ENCODE results near the gene ZNF577.
"Not testable (repeated sequence)": the region's sequence is repeated elsewhere in the genome, so short reads cannot be mapped to it uniquely, and the experiment has no call there.

ZNF577 gene

DNA sequence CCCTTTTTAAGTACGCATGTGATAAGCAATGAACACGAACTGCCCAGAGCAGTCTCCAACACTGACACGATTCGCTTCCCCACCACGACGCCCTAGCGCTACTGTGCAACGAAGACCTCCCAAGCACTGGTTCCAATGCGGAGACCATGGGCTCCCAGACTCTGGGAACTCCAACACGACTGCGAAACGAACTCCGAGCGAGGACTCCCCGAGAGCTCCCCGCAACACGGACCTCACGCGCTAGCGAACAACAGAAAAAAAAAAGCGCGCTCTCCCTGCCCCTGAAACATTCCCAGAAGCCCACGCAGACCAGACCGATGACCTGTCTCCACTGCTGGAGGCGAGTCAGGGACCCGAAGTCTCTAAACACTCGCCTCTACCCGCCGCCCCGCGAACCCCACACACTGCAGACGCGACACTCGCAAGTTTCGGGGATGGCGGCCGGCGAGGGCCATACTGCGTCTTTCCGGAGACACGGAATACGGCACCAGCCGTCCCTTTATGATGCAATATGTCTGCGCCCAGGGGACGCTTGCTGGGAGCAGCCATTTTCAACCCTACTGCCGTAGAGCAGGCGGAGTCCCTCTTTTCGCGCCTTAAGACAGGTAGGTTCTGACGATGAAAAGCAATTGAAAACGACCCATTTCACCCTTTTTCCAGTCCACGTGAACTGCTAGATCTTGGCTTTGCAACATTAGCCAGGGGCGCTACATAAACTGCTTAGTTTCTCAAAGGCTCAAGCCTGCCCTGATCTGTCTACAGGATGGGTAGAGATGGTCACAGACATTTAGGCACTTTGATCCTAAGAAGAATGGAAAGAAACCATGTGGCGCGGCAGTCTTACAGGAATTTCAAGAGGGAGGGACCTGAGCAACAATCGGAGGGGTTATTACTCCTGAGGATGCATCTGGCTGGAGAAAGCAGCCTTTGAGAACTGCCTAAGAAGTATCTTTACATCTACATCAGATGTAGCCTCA is at the start of gene ZNF577:
Gene ZNF577 (minus strand): TSS at position 430 of the 977 bp plus-strand sequence. CDS start 7,569 bp downstream, outside the sequence.
- DNase-seq = no peak

GRCh38 chr19:51931921-51932320 is 44.2 kb upstream of the ZNF577 start:
- no peak for DNase-seq

GRCh38 chr19:51927859-51928258 is 40.1 kb upstream of the ZNF577 start:
- no peak for DNase-seq

GRCh38 chr19:51926784-51927741 is 39.3 kb upstream of the ZNF577 start, which contains the start of gene ZNF613:
ZNF613 (plus strand) TSS chr19:51927472; CDS start chr19:51936221, 8,749 bp downstream.
- peak; percentile 43 for DNase-seq

GRCh38 chr19:51926426-51926783 is 38.7 kb upstream of the ZNF577 start:
- no peak for DNase-seq

- no peak for DNase-seq
Measured at GRCh38 chr19:51921949-51922348, 34.2 kb upstream of the ZNF577 start.

- no peak for DNase-seq
Measured at GRCh38 chr19:51919606-51920005, 31.9 kb upstream of the ZNF577 start.

DNA sequence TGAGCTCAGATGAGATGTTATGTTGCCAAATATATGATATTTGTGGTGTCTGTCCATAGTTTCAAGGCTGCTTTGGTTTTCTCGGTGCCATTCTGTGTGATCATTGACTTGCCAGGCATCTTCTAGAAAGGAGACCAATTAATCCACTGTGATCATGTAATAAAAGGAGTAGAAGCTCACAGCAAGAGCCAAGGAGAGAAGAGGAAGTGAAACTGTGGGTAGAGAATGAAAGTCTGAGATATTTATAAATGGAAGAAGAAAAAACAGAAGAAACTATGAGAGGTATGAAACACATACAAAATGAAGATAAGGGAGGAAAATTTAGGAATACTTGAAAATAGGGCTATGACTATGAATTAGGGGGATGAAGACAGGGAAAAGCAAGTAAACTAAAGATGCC is 28.4 kb upstream of the ZNF577 start:
- DNase-seq = no peak

- no peak for DNase-seq
Measured at GRCh38 chr19:51915324-51915867, 27.6 kb upstream of the ZNF577 start.

DNA sequence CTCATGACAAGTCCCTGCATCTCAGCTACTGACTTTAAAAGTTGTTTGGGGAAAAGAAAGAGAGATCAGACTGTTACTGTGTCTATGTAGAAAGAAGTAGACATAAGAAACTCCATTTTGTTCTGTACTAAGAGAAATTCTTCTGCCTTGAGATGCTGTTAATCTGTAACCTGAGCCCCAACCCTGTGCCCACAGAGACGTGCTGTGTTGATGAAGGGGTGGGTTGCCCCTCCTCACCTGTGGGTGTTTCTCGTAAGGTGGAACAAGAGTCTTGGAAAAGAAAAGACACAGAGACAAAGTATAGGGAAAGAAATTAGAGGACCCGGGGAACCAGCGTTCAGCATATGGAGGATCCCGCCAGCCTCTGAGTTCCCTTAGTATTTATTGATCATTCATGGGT is 20.2 kb upstream of the ZNF577 start:
- DNase-seq = not testable (repeated sequence)

GRCh38 chr19:51906108-51906507 is 18.4 kb upstream of the ZNF577 start:
- not testable (repeated sequence) for DNase-seq

- DNase-seq = not testable (repeated sequence)
Measured at GRCh38 chr19:51905639-51906038, 17.9 kb upstream of the ZNF577 start.

GRCh38 chr19:51905206-51905605 is 17.5 kb upstream of the ZNF577 start:
- DNase-seq = no peak

DNA sequence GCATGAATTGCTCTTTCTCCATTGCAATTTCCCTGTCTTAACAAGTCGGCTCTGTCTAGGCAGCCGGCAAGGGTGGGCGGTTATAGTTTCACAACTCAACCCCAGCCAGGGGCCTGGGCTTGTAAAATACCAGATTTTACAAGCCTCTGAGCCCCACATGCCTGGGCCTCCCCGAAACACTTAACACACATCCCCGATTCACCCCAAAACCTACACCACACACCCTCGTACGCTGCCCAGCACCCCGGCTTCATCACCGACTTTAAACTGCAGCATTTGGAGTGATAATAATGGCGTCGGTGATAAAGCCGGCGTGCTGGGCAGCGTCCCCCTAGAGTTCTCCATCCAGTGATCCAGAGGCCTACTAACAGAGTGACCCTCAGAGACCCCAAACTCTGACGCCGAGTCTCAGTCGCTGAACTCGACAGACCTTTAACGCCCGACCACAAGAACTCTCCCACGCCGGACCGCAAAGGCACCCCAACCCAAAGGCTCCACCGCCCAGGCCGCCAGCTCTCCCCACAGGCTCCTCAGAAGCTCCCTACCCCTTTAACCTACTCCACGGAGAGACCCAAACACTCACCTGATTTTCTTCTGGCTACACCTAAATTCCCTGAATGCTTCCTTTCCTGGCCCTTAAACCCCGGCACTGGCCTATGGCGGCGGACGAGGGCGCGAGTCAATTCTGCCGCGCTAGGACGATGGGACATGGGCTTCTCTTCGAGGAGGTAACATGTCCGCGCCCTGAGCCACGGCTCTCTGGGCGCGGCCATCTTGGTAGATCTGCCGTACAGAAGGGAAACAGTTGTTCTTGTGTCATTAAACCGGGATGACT is 16.8 kb upstream of the ZNF577 start, which contains the start of gene ZNF649:
Gene ZNF649 (minus strand): TSS at position 687 of the 835 bp plus-strand sequence. CDS start 4,910 bp downstream, outside the sequence.
- DNase-seq = no peak

DNA sequence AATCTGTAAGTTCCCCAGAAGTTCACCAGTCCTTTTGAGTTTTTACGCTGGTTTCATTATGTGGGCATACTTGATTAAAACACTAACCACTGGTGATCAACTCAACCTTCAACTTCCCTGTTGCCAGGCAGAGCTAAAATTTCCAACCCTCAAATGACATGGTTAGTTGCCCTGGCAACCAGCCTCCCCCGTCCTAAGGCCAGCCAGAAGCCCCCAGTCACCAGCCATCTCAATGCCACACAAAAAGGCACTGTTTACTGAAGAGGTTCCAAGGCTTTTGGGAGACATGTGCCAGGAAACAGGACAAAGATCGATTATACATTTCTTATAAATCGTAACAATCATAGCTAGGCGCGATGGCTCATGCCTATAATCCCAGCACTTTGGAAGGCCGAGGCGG is 15.4 kb upstream of the ZNF577 start:
- DNase-seq = no peak

GRCh38 chr19:51901860-51902259 is 14.1 kb upstream of the ZNF577 start:
- no peak for DNase-seq

- no peak for DNase-seq
Measured at GRCh38 chr19:51891193-51891747, 3.5 kb upstream of the ZNF577 start.

- DNase-seq = no peak
Measured at GRCh38 chr19:51889934-51890333, 2.2 kb upstream of the ZNF577 start.

DNA sequence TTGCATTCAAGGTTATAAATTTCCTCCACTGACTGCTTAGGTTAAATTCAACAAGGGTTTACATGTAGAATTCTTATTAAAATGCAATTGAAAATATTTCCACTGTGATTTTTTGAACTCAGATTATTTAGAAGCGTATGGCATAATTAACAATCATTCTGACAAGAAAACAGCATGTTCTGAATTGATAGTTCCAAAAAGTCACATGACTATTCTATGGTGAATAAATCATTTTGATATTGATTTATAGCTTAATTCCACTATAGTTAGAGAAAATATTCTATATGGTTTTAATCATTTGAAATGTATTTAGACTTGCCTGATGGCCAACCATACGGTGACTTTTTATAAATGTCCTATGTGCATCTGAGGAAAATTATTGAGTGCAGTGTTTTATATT is 3.0 kb downstream of the ZNF577 start:
- DNase-seq = no peak

DNA sequence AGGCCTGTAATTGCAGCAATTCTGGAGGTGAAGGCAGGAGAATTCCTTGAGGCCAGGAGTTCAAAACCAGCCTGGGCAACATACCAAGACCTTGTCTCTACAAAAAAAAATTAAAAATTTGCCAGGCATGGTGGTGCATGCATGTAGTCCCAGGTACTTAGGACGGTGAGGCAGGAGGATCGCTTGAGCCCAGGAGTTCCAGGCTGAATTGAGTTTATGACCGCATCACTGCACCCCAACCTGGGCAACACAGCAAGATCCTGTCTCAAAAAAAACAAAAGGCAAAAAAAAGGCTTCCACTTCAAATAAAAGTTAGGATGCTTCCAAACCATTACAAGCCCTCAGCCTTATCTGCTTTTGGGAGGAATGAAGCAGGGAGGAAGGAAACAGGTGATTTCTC is 5.2 kb downstream of the ZNF577 start:
- no peak for DNase-seq

DNA sequence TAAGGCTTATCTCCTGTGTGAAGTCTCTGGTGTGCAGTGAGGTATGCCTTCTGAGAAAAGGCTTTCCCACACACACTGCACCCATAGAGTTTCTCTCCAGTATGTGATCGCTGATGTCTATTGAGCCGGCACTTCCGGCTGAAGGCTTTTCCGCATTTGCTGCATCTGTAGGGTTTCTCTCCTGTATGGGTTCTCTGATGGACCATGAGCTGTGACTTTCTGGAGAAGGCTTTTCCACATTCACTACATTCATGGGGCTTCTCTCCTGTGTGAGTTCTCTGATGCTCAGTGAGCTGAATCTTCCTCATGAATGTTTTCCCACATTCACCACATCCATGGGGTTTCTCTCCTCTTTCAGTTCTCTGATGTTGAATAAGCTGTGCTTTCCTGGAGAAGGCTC is 14.7 kb downstream of the ZNF577 start:
- DNase-seq = no peak
